ENCODE measurements around the gene GID8. TPM values are rescaled to one million over a fixed set of nuclear protein-coding genes. Genes with fewer than 3 reads are reported as not detected.

The GID8 gene
- total and polyA plus RNA-seq, 2 of the 4 experiments (the other 2 are of a cell fraction) = 21.5 to 33.9 TPM

GRCh38 chr20:62995898-62996595, 58.1 kb downstream of the GID8 start:
- no peak overlapping the region for H3K4me3 ChIP-seq (ENCODE audit: insufficient read depth, low read depth, low read length)
- no peak overlapping the region for H2BK15ac ChIP-seq (ENCODE audit: low read depth, low read length)
- no peak overlapping the region for H2BK5ac ChIP-seq (ENCODE audit: low read depth, low read length, poor library complexity, severe bottlenecking)
- no peak overlapping the region for H3K4me2 ChIP-seq (ENCODE audit: low read depth, low read length)
- peaks cover 80% of the 10 kb centered on the region for H3K27me3 ChIP-seq (ENCODE audit: control insufficient read depth, insufficient read depth, low read length)
- no peak for ATAC-seq (ENCODE audit: low read depth)
- no peak for DNase-seq
- H3K4me1 ChIP-seq (ENCODE audit: control insufficient read depth, insufficient read depth, low read length) = no peaks in the 10 kb centered on the region
- TF ChIP-seq MXI1 (IDR thresholded peaks at IDR 0.05; ENCODE audit: borderline replicate concordance, low read depth, low read length) (no peak), MAZ (IDR thresholded peaks at IDR 0.05; ENCODE audit: borderline replicate concordance, low read depth, low read length) (no peak), RCOR1 (IDR thresholded peaks at IDR 0.05; ENCODE audit: insufficient replicate concordance, low read length) (no peak)
- H4K20me1 ChIP-seq (ENCODE audit: insufficient read depth, low read length) = no peaks in the 10 kb centered on the region
- H3K9me1 ChIP-seq (ENCODE audit: insufficient read depth, low read length) = no peaks in the 10 kb centered on the region
- H4K8ac ChIP-seq (ENCODE audit: low read depth in 2 of 2, low read length in 2 of 2) = no peak overlapping the region
- no peak overlapping the region for H2AFZ ChIP-seq (replicated peaks; ENCODE audit: low read length, poor library complexity)
- no peaks in the 10 kb centered on the region for H3K79me1 ChIP-seq (ENCODE audit: low read depth in 1 of 2, low read length in 2 of 2)
- no peaks in the 10 kb centered on the region for H3K9me3 ChIP-seq (ENCODE audit: control insufficient read depth, insufficient read depth, low read length)
- in situ Hi-C loops (cut with MboI; ENCODE audit: low sequenced_read_pairs) = no loop called here
- no peak overlapping the region for H2BK20ac ChIP-seq (ENCODE audit: low read depth, low read length)
- H2BK120ac ChIP-seq (ENCODE audit: low read depth, low read length) = no peak overlapping the region
- H3K56ac ChIP-seq (ENCODE audit: extremely low read depth, insufficient read depth, low read length) = no peak overlapping the region
- dilution Hi-C loops (cut with HindIII; ENCODE audit: low sequenced_read_pairs, unreplicated experiment) = no loop called here
- H3K27ac ChIP-seq (ENCODE audit: insufficient read depth, low read length) = no peak overlapping the region
- H3K14ac ChIP-seq (replicated peaks; ENCODE audit: low read depth, low read length) = no peak overlapping the region
- H4K91ac ChIP-seq (ENCODE audit: insufficient read depth, low read depth, low read length) = no peak overlapping the region
- H2AK9ac ChIP-seq (replicated peaks; ENCODE audit: low read depth, low read length, poor library complexity) = no peak overlapping the region
- ChIA-PET CTCF (no interaction called here), POLR2A (ENCODE audit: unreplicated experiment) (no interaction called here)
- intact Hi-C loops (cut with micrococcal nuclease) = no loop called here
- no TSS peak for BruUV-seq (replicated peaks)
- 72% methylated on average over 7 of the region's 25 CpGs; no CpG with 5 or more reads in 1 of the 2 experiments for WGBS, 2 experiments (ENCODE audit: extremely low coverage in 2 of 2, insufficient read length in 1 of 2)
- H3K23ac ChIP-seq (ENCODE audit: low read depth, low read length) = no peak overlapping the region
- H3K18ac ChIP-seq (ENCODE audit: low read depth, low read length) = no peak overlapping the region
- no peaks in the 10 kb centered on the region for H3K36me3 ChIP-seq (ENCODE audit: control insufficient read depth, insufficient read depth, low read length)
- H3K4ac ChIP-seq (ENCODE audit: low read depth, low read length) = no peak overlapping the region
- no peak overlapping the region for H3K9ac ChIP-seq (ENCODE audit: low read depth, low read length)
- H2AK5ac ChIP-seq (ENCODE audit: low read depth, low read length) = no peak overlapping the region
- no peak overlapping the region for H4K5ac ChIP-seq (ENCODE audit: low read depth, low read length)

All from IMR-90 (cell line).